Stomach (tissue), 9 donors: ENCODE results near the gene FMN1. TPM values are rescaled to one million over a fixed set of nuclear protein-coding genes. Genes with fewer than 3 reads are reported as not detected.

ENCODE experiments used
- DNase-seq, 2 donors: peaks; one replicate each; pipeline versions ENCODE4 v3.0.0 to v3.0.0-alpha.2; 2013 to 2019
- H3K27ac ChIP-seq, 5 donors: fragments of 200-600 bp in 4 of 5; sonication (generic) in 4 of 5; one replicate each; pipeline ENCODE4 v1.5.1; 2013 to 2019; ENCODE audit warnings: mild to moderate bottlenecking in 1 of 5, moderate library complexity in 1 of 5
- H3K27me3 ChIP-seq, 3 donors: fragments of 200-600 bp; sonication (generic); one replicate each; pipeline ENCODE4 v1.5.1; 2017 to 2019; ENCODE audit warnings: mixed run types in 1 of 3
- H3K36me3 ChIP-seq, 4 donors: fragments of 200-600 bp; sonication (generic); 1 replicate in 3 of 4; 2 replicates in 1 of 4; pipeline ENCODE4 v1.5.1; 2016 to 2019
- H3K4me1 ChIP-seq, 4 donors: fragments of 200-600 bp; sonication (generic); one replicate each; pipeline ENCODE4 v1.5.1; 2016 to 2019
- H3K4me3 ChIP-seq, 4 donors: fragments of 200-600 bp; sonication (generic) in 3 of 4; one replicate each; pipeline ENCODE4 v1.5.1; 2016 to 2019; ENCODE audit warnings: mild to moderate bottlenecking in 1 of 4
- H3K9me3 ChIP-seq, 4 donors: fragments of 200-600 bp; sonication (generic); one replicate each; pipeline ENCODE4 v1.5.1; 2016 to 2019
- CTCF ChIP-seq, 7 experiments: fragments of 450-650 bp in 4 of 7; fragments of 200-600 bp in 3 of 7; sonication (generic) in 3 of 7; IDR thresholded peaks; one replicate each; pipeline ENCODE4 v1.5.1; 2016 to 2019; ENCODE audit warnings: antibody characterized with exemption in 7 of 7, control low read depth in 2 of 7, mild to moderate bottlenecking in 1 of 7
- EP300 ChIP-seq: sonication (generic); formaldehyde crosslinking; IDR thresholded peaks from one replicate; pipeline ENCODE4 v1.6.1; 2017; ENCODE audit warnings: antibody characterized with exemption
- POLR2A ChIP-seq, 4 donors: fragments of 450-650 bp; IDR thresholded peaks; one replicate each; pipeline ENCODE4 v1.6.1; 2016; ENCODE audit warnings: antibody characterized with exemption in 4 of 4, control low read depth in 2 of 4, mild to moderate bottlenecking in 1 of 4, moderate library complexity in 1 of 4
- POLR2AphosphoS5 ChIP-seq, 3 donors: sonication (generic); formaldehyde crosslinking; IDR thresholded peaks; one replicate each; pipeline ENCODE4 v1.6.1; 2016; ENCODE audit warnings: antibody characterized with exemption in 3 of 3
- WGBS, 5 donors: extraction: QIAGEN DNeasy Blood & Tissue Kit in 3 of 5; methylation state at CpG; one replicate each; pipeline versions ENCODE4 v1.1.5 to v1.1.7; 2013 to 2018; 5-methylcytosine and 5-hydroxymethylcytosine counted together
- intact Hi-C: fragments of 100-400 bp; cut with DNase I; formaldehyde crosslinking; loops from one replicate; pipeline ENCODE4 v1.15.1; 2023; ENCODE audit warnings: low total_unique reads
- polyA plus RNA-seq, 3 donors: library from polyadenylated mRNA; stranded (reverse); fragments of 200-250 nt; gene quantifications; one replicate each; pipeline ENCODE4 v1.2.3, GENCODE V29; 2013
- total RNA-seq, 5 donors: library from RNA; depleted of rRNA; stranded (reverse); fragments of >200 nt; gene quantifications; one replicate each; pipeline versions ENCODE4 v1.1.0 to v1.2.3, GENCODE V29; 2014 to 2016
- donor health status: healthy with polysubstance abuse.
- donor health status: Bipolar disorder and iron deficiency.
- donor health status: healthy.

Gene FMN1
- total and polyA plus RNA-seq, 8 donors: 0.40 to 58.0 (median 22.9) TPM

GRCh38 chr15:32775103-32775502 lies 419.4 kb downstream of the FMN1 start:
- Histone ChIP-seq H3K4me1 (no peaks in the 10 kb centered on the region), H3K27ac (no peak overlapping the region), H3K9me3 (peaks cover 0 to 15% (median 11%) of the 10 kb centered on the region in 4 donors), H3K36me3 (peaks cover 0 to 41% (median 25%) of the 10 kb centered on the region in 4 donors), H3K4me3 (no peak overlapping the region), H3K27me3 (no peaks in the 10 kb centered on the region)
- WGBS, 5 donors: 79 to 95% (median 89%) methylated on average over 3 of the region's 3 CpGs
- TF ChIP-seq CTCF (IDR thresholded peaks at IDR 0.05) (no peak), POLR2AphosphoS5 (IDR thresholded peaks at IDR 0.05) (no peak), EP300 (no peak), POLR2A (IDR thresholded peaks at IDR 0.05) (no peak)
- intact Hi-C loops: no loop called here
- DNase-seq: no peak

- peaks cover 0 to 41% (median 25%) of the 10 kb centered on the region in 4 donors for H3K36me3 ChIP-seq
- no peaks in the 10 kb centered on the region for H3K4me1 ChIP-seq
- no peak for TF ChIP-seq POLR2A (IDR thresholded peaks at IDR 0.05)
- no peak for TF ChIP-seq EP300
- no peak for TF ChIP-seq CTCF (IDR thresholded peaks at IDR 0.05)
- no peak for TF ChIP-seq POLR2AphosphoS5 (IDR thresholded peaks at IDR 0.05)
- intact Hi-C loops: no loop called here
- peaks cover 0 to 7% (median 7%) of the 10 kb centered on the region in 4 donors for H3K9me3 ChIP-seq
- H3K4me3 ChIP-seq: no peak overlapping the region
- no peaks in the 10 kb centered on the region for H3K27me3 ChIP-seq
- no peak for DNase-seq
- 76 to 93% (median 91%) methylated on average over 4 of the region's 4 CpGs for WGBS, 5 donors
- H3K27ac ChIP-seq: no peak overlapping the region
Measured at GRCh38 chr15:32774022-32774421, 420.5 kb downstream of the FMN1 start.

- intact Hi-C loops: no loop called here
- no peak for DNase-seq
- no peak overlapping the region for H3K4me3 ChIP-seq
- no peak overlapping the region for H3K27ac ChIP-seq
- H3K9me3 ChIP-seq: no peaks in the 10 kb centered on the region
- no peaks in the 10 kb centered on the region for H3K27me3 ChIP-seq
- TF ChIP-seq EP300 (no peak), POLR2AphosphoS5 (IDR thresholded peaks at IDR 0.05) (no peak), CTCF (IDR thresholded peaks at IDR 0.05) (no peak), POLR2A (IDR thresholded peaks at IDR 0.05) (no peak)
- H3K4me1 ChIP-seq: no peaks in the 10 kb centered on the region
- H3K36me3 ChIP-seq: peaks cover 0 to 9% (median 3%) of the 10 kb centered on the region in 4 donors
- 88 to 100% (median 97%) methylated on average over 1 of the region's 1 CpG for WGBS, 5 donors
Measured at GRCh38 chr15:32767236-32767635, 427.3 kb downstream of the FMN1 start.

GRCh38 chr15:32766101-32766500 lies 428.4 kb downstream of the FMN1 start:
- WGBS, 5 donors: 65 to 82% (median 77%) methylated on average over 3 of the region's 3 CpGs

More at GRCh38 chr15:32766101-32766500, 428.4 kb downstream of the FMN1 start:
- H3K36me3 ChIP-seq: no peaks in the 10 kb centered on the region
- H3K9me3 ChIP-seq: no peaks in the 10 kb centered on the region
- no peaks in the 10 kb centered on the region for H3K4me1 ChIP-seq
- H3K27ac ChIP-seq: no peak overlapping the region
- no peak for DNase-seq
- intact Hi-C loops: no loop called here
- H3K4me3 ChIP-seq: no peak overlapping the region
- no peak for TF ChIP-seq CTCF (IDR thresholded peaks at IDR 0.05)
- TF ChIP-seq EP300: no peak
- no peak for TF ChIP-seq POLR2AphosphoS5 (IDR thresholded peaks at IDR 0.05)
- TF ChIP-seq POLR2A (IDR thresholded peaks at IDR 0.05): no peak
- H3K27me3 ChIP-seq: no peaks in the 10 kb centered on the region
